ENCODE results near the gene GJA3. TPM values are rescaled to one million over a fixed set of nuclear protein-coding genes. Genes with fewer than 3 reads are reported as not detected.

The GJA3 gene
- total RNA-seq, 2 experiments from 2014 or later = 0.75 to 0.76 TPM

DNA sequence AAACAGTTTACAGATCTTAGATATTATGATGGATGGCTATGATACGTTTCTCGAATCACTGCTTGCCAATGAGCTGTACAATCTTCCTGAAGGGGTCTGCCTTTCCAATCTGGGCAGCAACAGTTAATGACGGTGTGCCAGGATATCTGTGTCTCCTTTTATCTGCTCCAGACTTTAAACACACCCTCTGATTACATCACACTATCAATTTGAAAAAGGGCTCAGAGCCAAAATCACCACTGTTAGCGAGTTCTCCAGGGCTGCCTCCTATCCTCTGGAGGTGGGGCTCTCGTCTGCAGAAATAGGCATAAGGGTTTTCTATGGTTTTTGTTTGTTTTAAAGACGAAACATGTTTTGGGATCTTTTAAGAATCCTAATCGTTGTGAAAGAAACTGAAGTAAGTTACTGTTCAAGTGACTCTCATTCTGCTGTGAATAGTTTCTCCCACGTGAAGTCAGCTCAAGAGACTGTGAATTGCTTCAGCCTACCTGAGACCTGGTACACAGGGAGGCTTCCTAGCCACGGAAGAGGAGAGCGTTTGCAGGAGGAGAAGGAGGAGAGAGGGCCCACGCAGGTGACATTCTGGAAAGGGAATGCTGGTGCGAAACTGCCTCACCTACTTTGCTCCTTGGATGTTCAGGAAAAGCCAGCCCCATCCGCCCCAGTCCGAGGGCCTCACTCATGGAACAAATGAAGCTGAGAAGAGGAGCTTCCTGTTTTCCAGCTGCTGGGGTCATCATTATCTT is 15.2 kb upstream of the GJA3 start:
- H3K27ac Mint-ChIP-seq = no peak overlapping the region
- H3K4me1 Mint-ChIP-seq = peaks cover 18% of the 10 kb centered on the region
- CTCF ChIA-PET = interaction anchor here (0.7 to 1.3 kb wide), 2 partner anchors 191 to 316 kb away, joined by 3 read pairs; no protein-coding TSS in a partner anchor
- H3K4me3 Mint-ChIP-seq = no peak overlapping the region
- ATAC-seq (no peak), DNase-seq (no peak)
- H3K36me3 Mint-ChIP-seq = no peaks in the 10 kb centered on the region
- H3K27me3 Mint-ChIP-seq = peaks cover 90% of the 10 kb centered on the region
- no peaks in the 10 kb centered on the region for H3K9me3 Mint-ChIP-seq (ENCODE audit: low read depth)

DNA sequence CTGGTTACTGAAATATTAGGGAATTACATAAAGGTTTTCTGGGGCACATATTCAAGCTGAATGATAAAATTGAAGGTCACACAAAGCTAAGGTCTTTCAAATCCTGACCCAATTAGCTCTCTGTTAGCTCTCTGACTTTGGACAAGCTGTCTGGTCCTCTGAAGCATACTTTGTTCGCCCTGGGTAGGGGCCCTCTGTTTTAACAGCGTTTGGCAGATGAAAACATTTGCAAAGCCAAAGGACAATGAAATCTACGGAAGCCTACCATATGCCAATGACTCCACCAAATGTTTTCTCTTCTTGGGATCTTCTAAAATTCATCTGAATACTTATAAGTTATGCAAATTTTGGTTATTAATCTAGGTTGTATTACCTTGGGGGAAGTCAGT is 14.5 kb upstream of the GJA3 start:
- CTCF ChIA-PET = interaction anchor here (0.7 to 1.8 kb wide), 3 partner anchors 10 to 191 kb away, joined by 3 to 4 read pairs (median 4); no protein-coding TSS in a partner anchor
- no peak for ATAC-seq
- Mint-ChIP-seq H3K27me3 (peaks cover 88% of the 10 kb centered on the region), H3K4me3 (no peak overlapping the region), H3K27ac (no peak overlapping the region), H3K36me3 (no peaks in the 10 kb centered on the region), H3K9me3 (ENCODE audit: low read depth) (no peaks in the 10 kb centered on the region), H3K4me1 (peaks cover 18% of the 10 kb centered on the region)
- DNase-seq = no peak

DNA sequence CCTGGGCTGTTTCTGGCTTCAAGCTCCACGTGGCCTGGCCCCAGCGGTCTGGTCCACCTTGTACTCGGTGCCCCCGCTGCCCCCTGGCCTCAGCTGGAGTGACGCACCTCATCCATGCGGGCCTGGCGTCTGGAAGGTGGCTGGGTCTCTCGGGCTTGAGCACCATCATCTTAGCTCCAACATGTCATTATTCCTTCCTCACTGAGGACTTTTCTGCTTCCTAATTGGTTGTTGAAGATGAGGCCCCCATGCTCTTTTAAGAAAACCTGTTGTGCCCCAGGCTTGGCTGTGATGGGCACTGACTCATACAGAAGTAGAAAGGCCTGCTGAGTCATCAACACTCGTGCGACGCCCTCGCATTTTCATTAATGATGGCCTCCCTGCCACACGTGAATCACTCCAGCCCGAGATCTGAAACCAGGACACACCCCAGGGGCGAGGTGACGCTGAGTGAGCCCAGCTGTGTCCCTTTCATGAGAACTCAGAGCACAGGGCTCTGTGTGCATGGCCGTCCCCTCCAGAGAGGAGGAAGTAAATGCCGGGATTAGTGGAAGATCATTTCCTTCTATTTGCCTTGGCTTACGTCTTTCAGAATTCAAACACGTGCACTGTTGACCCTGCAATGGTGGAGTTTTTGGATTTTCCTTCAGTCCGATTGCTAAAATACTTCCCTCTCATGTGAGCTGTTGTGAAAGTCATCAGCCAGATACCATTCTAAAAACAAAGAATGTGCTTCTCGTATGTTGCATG is 14.0 kb upstream of the GJA3 start:
- CTCF ChIA-PET = interaction anchor here (0.7 to 1.8 kb wide), 3 partner anchors 11 to 190 kb away, joined by 3 to 4 read pairs (median 4); no protein-coding TSS in a partner anchor
- no peak overlapping the region for H3K27ac Mint-ChIP-seq
- H3K27me3 Mint-ChIP-seq = peaks cover 88% of the 10 kb centered on the region
- ATAC-seq (peak; percentile 83), DNase-seq (peak; percentile 76)
- H3K36me3 Mint-ChIP-seq = peaks cover 1% of the 10 kb centered on the region
- peaks cover 19% of the 10 kb centered on the region for H3K4me1 Mint-ChIP-seq
- no peaks in the 10 kb centered on the region for H3K9me3 Mint-ChIP-seq (ENCODE audit: low read depth)
- H3K4me3 Mint-ChIP-seq = no peak overlapping the region

DNA sequence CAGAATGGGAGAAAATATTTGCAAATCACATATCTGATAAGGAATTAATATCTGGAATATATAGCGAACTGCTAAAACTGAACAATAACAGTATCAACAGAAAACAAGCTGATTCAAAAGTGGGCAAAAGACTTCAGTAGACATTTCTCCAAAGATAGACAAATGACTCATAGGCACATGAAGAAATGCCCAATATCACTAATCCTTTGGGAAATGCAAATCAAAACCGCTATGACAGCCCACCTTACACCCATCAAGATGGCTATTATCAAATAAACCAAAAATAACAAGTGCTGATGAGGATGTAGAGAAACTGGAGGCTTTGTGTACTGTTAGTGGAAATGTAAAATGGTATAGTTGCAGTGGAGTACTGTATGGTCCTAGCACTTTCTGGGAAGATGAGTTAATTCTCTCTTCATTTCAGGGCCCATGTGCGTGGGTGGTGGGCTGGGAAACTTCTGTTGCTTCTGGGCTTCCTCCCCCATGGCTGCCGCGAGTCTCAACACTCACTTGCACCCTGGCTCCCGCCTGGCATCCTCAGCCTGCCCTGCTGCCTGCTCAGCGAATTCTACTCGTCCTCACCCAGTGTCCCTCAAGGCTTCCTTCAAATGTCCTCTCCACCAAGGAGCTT is 12.4 kb upstream of the GJA3 start:
- no peak for ATAC-seq
- no peak overlapping the region for H3K27ac Mint-ChIP-seq

DNA sequence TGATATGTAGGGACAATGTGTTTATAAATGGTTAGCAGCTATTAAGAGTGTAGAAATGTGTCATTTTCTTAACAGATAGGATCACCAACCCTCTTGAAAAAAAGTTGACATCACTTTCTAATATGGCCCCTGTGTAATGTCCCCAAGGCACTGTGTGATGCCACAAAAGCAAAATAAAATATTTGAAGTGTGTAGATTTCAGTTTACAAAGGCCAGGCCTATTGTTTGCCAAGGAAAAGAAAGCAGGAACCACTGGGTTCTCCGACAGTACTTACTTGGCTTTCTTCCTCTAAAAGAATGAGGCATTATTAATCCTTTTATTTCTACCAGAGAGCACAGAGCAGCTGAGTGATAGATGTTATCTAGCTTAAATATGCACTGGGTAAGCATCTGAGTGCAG is 10.5 kb upstream of the GJA3 start:
- CTCF ChIA-PET = no interaction called here
- H3K36me3 Mint-ChIP-seq = peaks cover 1% of the 10 kb centered on the region
- ATAC-seq = no peak

More for the DNA sequence above, 12.4 kb upstream of the GJA3 start:
- peaks cover 24% of the 10 kb centered on the region for H3K4me1 Mint-ChIP-seq
- no peak overlapping the region for H3K4me3 Mint-ChIP-seq
- H3K9me3 Mint-ChIP-seq (ENCODE audit: low read depth) = no peaks in the 10 kb centered on the region
- peaks cover 80% of the 10 kb centered on the region for H3K27me3 Mint-ChIP-seq
- CTCF ChIA-PET = interaction anchor here (0.6 kb wide), 1 partner anchor 633 kb away, joined by 3 read pairs; no protein-coding TSS in a partner anchor
- H3K36me3 Mint-ChIP-seq = peaks cover 1% of the 10 kb centered on the region
- no peak for DNase-seq

DNA sequence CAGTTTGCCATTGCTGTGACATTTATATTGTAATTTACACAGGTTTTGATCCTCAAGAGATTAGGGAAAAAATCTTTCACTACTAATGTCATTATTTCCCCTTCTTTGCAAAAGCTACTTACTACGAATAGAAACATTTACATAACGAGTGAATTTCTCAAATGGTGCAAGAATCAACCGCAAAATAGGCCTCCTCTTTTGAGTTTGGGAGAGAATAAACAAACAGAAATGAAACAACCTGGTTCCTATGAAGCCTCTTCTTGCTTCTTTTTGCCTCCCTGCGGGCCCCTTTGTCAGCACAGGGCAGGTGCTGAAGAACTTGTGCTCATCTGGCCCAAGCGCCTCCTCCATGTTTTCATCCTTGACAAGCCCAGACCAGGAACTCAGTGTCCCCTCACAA is 10.1 kb upstream of the GJA3 start:
- no peak for ATAC-seq

More for the DNA sequence above, 10.5 kb upstream of the GJA3 start:
- Mint-ChIP-seq H3K4me3 (no peak overlapping the region), H3K4me1 (peaks cover 24% of the 10 kb centered on the region), H3K27ac (no peak overlapping the region), H3K27me3 (peaks cover 71% of the 10 kb centered on the region), H3K9me3 (ENCODE audit: low read depth) (no peaks in the 10 kb centered on the region)
- no peak for DNase-seq

GRCh38 chr13:20168396-20168795 is 7.5 kb upstream of the GJA3 start:
- peaks cover 1% of the 10 kb centered on the region for H3K36me3 Mint-ChIP-seq
- no peak overlapping the region for H3K4me3 Mint-ChIP-seq
- no peaks in the 10 kb centered on the region for H3K9me3 Mint-ChIP-seq (ENCODE audit: low read depth)
- DNase-seq (no peak), ATAC-seq (no peak)
- peaks cover 13% of the 10 kb centered on the region for H3K4me1 Mint-ChIP-seq
- H3K27ac Mint-ChIP-seq = no peak overlapping the region
- peaks cover 56% of the 10 kb centered on the region for H3K27me3 Mint-ChIP-seq
- CTCF ChIA-PET = no interaction called here

More for the DNA sequence above, 10.1 kb upstream of the GJA3 start:
- Mint-ChIP-seq H3K9me3 (ENCODE audit: low read depth) (no peaks in the 10 kb centered on the region), H3K4me1 (peaks cover 24% of the 10 kb centered on the region), H3K27ac (no peak overlapping the region), H3K4me3 (no peak overlapping the region), H3K36me3 (peaks cover 1% of the 10 kb centered on the region), H3K27me3 (peaks cover 70% of the 10 kb centered on the region)
- DNase-seq = no peak
- CTCF ChIA-PET = no interaction called here

GRCh38 chr13:20165417-20166257 is 4.8 kb upstream of the GJA3 start:
- peaks cover 1% of the 10 kb centered on the region for H3K36me3 Mint-ChIP-seq
- DNase-seq (no peak), ATAC-seq (no peak)
- H3K4me3 Mint-ChIP-seq = no peak overlapping the region
- no peaks in the 10 kb centered on the region for H3K9me3 Mint-ChIP-seq (ENCODE audit: low read depth)
- peaks cover 20% of the 10 kb centered on the region for H3K4me1 Mint-ChIP-seq
- CTCF ChIA-PET = no interaction called here
- no peak overlapping the region for H3K27ac Mint-ChIP-seq
- peaks cover 42% of the 10 kb centered on the region for H3K27me3 Mint-ChIP-seq

DNA sequence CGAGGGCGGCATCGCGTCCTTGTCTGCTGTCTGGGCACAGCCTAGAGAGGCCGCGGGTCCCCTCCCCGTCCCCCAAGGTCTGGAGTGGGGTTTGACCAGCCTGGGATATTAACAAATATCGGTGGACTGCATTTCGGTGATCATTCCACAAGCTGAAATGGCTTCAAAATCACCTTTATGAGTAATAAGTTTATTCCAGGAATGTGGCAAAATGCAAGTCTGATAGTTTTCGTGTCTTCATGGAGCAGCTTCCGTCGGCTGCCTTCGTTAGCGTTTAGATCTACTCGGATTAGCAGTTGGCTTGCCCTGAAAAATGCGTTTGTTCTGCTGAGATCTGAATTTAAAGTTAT is 1.1 kb upstream of the GJA3 start:
- peak overlapping the region; percentile 70 for H3K4me3 Mint-ChIP-seq
- H3K27ac Mint-ChIP-seq = no peak overlapping the region
- CTCF ChIA-PET = interaction anchor here (0.6 to 4.4 kb wide), 6 partner anchors 19 to 565 kb away, joined by 3 to 37 read pairs (median 4); no protein-coding TSS in a partner anchor
- no peaks in the 10 kb centered on the region for H3K9me3 Mint-ChIP-seq (ENCODE audit: low read depth)
- DNase-seq (no peak), ATAC-seq (no peak)
- peaks cover 21% of the 10 kb centered on the region for H3K4me1 Mint-ChIP-seq
- H3K27me3 Mint-ChIP-seq = peaks cover 51% of the 10 kb centered on the region
- no peaks in the 10 kb centered on the region for H3K36me3 Mint-ChIP-seq

- no peaks in the 10 kb centered on the region for H3K9me3 Mint-ChIP-seq (ENCODE audit: low read depth)
- peaks cover 21% of the 10 kb centered on the region for H3K4me1 Mint-ChIP-seq
- H3K27ac Mint-ChIP-seq = no peak overlapping the region
- DNase-seq (peak; percentile 73), ATAC-seq (peak; percentile 64)
- no peaks in the 10 kb centered on the region for H3K36me3 Mint-ChIP-seq
- H3K27me3 Mint-ChIP-seq = peaks cover 48% of the 10 kb centered on the region
- CTCF ChIA-PET = interaction anchor here (0.9 to 4.4 kb wide), 5 partner anchors 18 to 176 kb away, joined by 3 to 37 read pairs (median 15); no protein-coding TSS in a partner anchor
- peak overlapping the region; percentile 76 for H3K4me3 Mint-ChIP-seq
Observed at GRCh38 chr13:20161275-20161950, 561 bp upstream of the GJA3 start.

DNA sequence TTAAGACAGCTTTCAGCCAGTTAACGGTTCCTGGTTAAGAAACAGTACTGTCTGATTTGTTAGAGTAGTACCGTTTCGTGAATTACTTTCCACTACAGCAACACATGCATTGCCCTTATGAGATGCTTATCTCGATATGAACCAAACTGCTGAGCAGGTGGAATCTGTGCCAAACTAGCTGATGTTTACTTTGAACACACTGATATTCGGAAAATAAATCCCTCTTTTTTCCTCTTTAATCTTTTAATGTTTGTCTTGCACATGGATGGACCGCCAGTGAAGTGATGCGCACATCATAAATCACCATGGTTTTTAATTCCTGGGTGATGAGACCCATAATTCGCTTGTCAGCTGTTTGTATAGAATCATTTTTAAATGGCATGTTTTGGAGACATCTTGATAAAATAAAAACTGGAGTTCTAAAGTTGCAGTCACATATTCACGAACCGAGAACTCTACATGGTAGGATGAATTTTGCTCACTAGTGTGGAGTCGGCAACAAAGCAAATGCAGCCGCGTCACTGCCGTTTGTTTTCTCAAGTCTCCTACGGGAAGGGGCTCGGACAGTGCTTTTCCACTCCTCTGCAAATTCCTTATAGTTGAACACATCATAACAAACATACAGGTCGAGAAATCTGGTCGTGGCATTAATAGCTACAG is 1.1 kb downstream of the GJA3 start:
- DNase-seq (no peak), ATAC-seq (no peak)
- H3K27me3 Mint-ChIP-seq = peaks cover 37% of the 10 kb centered on the region
- peaks cover 21% of the 10 kb centered on the region for H3K4me1 Mint-ChIP-seq
- H3K27ac Mint-ChIP-seq = peak overlapping the region; percentile 5
- H3K9me3 Mint-ChIP-seq (ENCODE audit: low read depth) = no peaks in the 10 kb centered on the region
- CTCF ChIA-PET = interaction anchor here (2.7 to 4.4 kb wide), 3 partner anchors 32 to 174 kb away, joined by 15 to 37 read pairs (median 17); no protein-coding TSS in a partner anchor
- no peaks in the 10 kb centered on the region for H3K36me3 Mint-ChIP-seq
- H3K4me3 Mint-ChIP-seq = peak overlapping the region; percentile 76
